AG10803 (cell line): Measurements from ENCODE around the gene STUM.

Experiments
- DNase-seq: peaks from one replicate; pipeline ENCODE4 v3.0.0; 2010; ENCODE audit warnings: low read depth
- H3K4me3 ChIP-seq: 2 replicates; pipeline ENCODE4 v1.5.1; 2011; ENCODE audit warnings: mild to moderate bottlenecking, low read length, control low read depth
- CTCF ChIP-seq: conservative IDR thresholded peaks from 2 replicates; pipeline ENCODE4 v1.5.1; 2011; ENCODE audit warnings: mild to moderate bottlenecking, low read length, control low read depth, inconsistent platforms

The STUM gene

DNA sequence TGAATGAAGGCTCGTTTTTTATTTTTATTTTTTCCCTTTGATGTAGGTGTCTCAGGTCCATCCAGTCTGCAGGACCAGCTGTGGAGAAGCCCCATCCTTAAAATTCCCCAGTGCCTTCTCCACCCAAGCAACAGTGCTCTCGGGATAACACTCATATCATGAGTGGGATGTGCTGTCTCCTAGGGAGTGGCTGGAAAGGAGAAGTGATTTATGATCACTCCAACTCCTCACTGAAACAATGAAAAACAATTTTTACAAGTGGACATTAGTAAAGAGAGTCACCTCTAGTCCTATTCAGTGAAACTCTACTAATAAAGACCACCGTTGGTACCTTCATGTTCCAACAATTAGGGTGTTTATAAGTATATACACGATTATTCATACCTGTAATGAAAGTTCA lies 3.5 kb downstream of the STUM start:
- no peak for TF ChIP-seq CTCF
- H3K4me3 ChIP-seq = no peak overlapping the region
- DNase-seq = no peak

GRCh38 chr1:226553266-226553923 lies 4.8 kb downstream of the STUM start:
- TF ChIP-seq CTCF = no peak
- no peak for DNase-seq
- H3K4me3 ChIP-seq = no peak overlapping the region

DNA sequence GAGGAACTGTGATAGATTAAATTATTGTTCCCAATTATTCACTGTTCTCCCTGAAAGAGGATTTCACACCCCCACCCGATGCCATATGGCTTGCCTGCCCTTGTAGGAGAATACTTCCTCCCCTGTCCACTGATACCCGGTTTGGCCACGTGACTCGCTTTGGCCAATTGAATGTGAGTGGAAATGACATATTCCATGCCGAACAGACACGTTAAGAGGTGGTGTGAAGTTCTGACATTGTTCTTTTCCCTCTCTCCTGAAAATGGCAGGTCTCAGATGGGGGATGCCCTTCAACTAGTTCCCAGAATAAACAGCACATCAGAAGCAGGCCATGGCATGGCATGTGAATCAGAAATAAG lies 5.3 kb downstream of the STUM start:
- no peak for TF ChIP-seq CTCF
- H3K4me3 ChIP-seq = no peak overlapping the region
- DNase-seq = no peak

DNA sequence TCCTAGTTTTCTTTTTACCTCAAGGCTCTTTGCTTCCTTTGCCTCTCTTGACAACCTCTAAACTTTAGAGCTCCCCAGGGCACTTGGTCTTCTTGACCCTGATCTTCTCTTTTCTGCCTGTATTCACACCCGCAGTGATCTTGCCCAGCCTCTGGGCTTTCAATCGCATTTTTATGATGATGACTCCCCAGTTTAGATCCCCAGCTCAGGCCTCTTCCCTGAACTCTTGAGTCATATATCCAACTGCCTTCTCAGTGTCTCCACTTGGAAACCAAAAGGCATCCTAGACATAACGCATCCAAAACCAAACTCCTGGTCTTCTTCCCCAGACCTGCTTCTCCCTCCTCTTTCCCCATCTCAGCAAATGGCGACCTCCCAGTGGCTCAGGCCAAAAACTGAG lies 6.5 kb downstream of the STUM start:
- H3K4me3 ChIP-seq = no peak overlapping the region
- TF ChIP-seq CTCF = no peak
- DNase-seq = no peak

DNA sequence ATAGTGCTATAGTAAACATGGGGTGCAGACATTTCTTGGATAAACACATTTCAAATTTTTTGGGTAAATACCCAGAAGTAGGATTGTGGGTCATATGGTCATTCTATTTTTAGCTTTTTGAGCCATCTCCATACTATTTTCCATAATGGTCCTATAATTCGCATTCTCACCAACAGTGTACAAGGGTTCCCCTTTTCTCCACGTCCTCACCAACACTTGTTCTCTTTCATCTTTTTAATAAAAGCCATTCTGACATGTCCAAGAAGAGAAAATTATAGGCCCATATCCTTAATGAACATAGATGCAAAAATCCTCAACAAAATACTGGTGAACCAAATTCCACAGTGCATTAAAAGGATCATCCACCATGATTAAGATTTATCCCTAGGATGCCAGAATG lies 8.9 kb downstream of the STUM start:
- no peak for TF ChIP-seq CTCF
- no peak overlapping the region for H3K4me3 ChIP-seq
- DNase-seq = no peak

DNA sequence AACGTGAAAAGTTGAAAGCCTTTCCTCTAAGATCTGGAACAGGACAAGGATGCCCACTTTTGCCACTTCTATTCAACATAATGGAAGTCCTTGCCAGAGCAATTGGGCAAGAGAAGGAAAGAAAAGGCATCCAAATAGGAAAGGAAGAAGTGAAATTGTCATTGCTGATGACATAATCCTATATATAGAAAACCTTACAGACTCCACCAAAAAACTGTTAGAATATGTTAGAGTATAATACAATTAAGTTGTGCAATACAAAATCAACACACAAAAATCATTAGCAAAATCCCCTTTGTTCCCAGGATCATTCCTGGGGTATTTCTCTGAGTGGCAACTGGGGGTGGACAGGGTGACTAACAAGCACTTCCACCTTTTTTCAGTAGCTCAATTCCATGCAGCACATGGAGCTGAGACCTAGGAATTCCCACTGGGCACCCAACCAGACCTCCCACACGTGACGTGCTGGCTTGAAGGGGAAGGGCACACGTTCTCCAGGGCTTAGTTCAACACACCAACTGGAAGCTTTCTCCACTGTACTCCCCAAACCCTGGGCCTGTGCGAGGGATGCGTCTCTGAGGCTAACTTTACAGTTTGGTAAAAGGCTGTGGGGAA lies 9.6 kb downstream of the STUM start:
- DNase-seq = no peak
- no peak for TF ChIP-seq CTCF
- no peak overlapping the region for H3K4me3 ChIP-seq

GRCh38 chr1:226560243-226560642 lies 11.7 kb downstream of the STUM start:
- H3K4me3 ChIP-seq = no peak overlapping the region
- TF ChIP-seq CTCF = no peak
- no peak for DNase-seq
